Neutrophil (primary cell): ENCODE results near the gene FCRL1.

Experiments used
- H3K27ac ChIP-seq: fragments of 200-600 bp; sonication (generic); 2 replicates; pipeline ENCODE4 v1.5.1; 2016; ENCODE audit warnings: mild to moderate bottlenecking, moderate library complexity
- H3K27me3 ChIP-seq: fragments of 200-600 bp; sonication (generic); 2 replicates; pipeline ENCODE4 v1.6.0; 2016; ENCODE audit warnings: mild to moderate bottlenecking
- H3K36me3 ChIP-seq: fragments of 200-600 bp; sonication (generic); 2 replicates; pipeline ENCODE4 v1.5.1; 2017
- H3K4me1 ChIP-seq, 2 experiments: fragments of 200-600 bp in 1 of 2; sonication (generic) in 1 of 2; 1 replicate in 1 of 2; 2 replicates in 1 of 2; pipeline versions ENCODE4 v1.5.1 to v1.6.1; 2013 to 2016; ENCODE audit warnings: low read depth in 1 of 2, low read length in 1 of 2, mild to moderate bottlenecking in 1 of 2, moderate library complexity in 1 of 2; ENCODE audit not compliant: control insufficient read depth in 1 of 2, insufficient read depth in 1 of 2
- H3K4me3 ChIP-seq, 2 experiments: fragments of 200-600 bp in 1 of 2; sonication (generic) in 1 of 2; 1 replicate in 1 of 2; 2 replicates in 1 of 2; pipeline ENCODE4 v1.5.1; 2013 to 2016; ENCODE audit warnings: low read depth in 1 of 2, low read length in 1 of 2, mild to moderate bottlenecking in 1 of 2, moderate library complexity in 1 of 2
- H3K9me3 ChIP-seq: fragments of 200-600 bp; sonication (generic); 2 replicates; pipeline ENCODE4 v1.5.1; 2016
- CTCF ChIP-seq: fragments of 200-600 bp; sonication (generic); IDR thresholded peaks from 2 replicates; pipeline ENCODE4 v1.5.1; 2016; ENCODE audit warnings: antibody characterized with exemption

Gene FCRL1

GRCh38 chr1:157799996-157800395, 19.9 kb downstream of the FCRL1 start:
- no peak for TF ChIP-seq CTCF
- no peak overlapping the region for H3K4me3 ChIP-seq
- H3K9me3 ChIP-seq: no peaks in the 10 kb centered on the region
- H3K36me3 ChIP-seq: peaks cover 68% of the 10 kb centered on the region
- no peaks in the 10 kb centered on the region for H3K4me1 ChIP-seq
- H3K27ac ChIP-seq: no peak overlapping the region
- no peaks in the 10 kb centered on the region for H3K27me3 ChIP-seq

GRCh38 chr1:157798211-157798610, 21.7 kb downstream of the FCRL1 start:
- H3K4me3 ChIP-seq: no peak overlapping the region
- no peaks in the 10 kb centered on the region for H3K27me3 ChIP-seq
- H3K4me1 ChIP-seq: no peaks in the 10 kb centered on the region
- no peak overlapping the region for H3K27ac ChIP-seq
- peaks cover 63% of the 10 kb centered on the region for H3K36me3 ChIP-seq
- peaks cover 6% of the 10 kb centered on the region for H3K9me3 ChIP-seq
- TF ChIP-seq CTCF: no peak

GRCh38 chr1:157785248-157785647, 34.7 kb downstream of the FCRL1 start:
- H3K27ac ChIP-seq: no peak overlapping the region
- H3K9me3 ChIP-seq: no peaks in the 10 kb centered on the region
- peaks cover 0 to 3% of the 10 kb centered on the region in 2 experiments for H3K4me1 ChIP-seq
- H3K4me3 ChIP-seq: no peak overlapping the region
- no peak for TF ChIP-seq CTCF
- H3K27me3 ChIP-seq: no peaks in the 10 kb centered on the region
- no peaks in the 10 kb centered on the region for H3K36me3 ChIP-seq

- Histone ChIP-seq H3K27me3 (no peaks in the 10 kb centered on the region), H3K36me3 (no peaks in the 10 kb centered on the region), H3K9me3 (no peaks in the 10 kb centered on the region), H3K27ac (no peak overlapping the region), H3K4me1 (peaks cover 0 to 3% of the 10 kb centered on the region in 2 experiments), H3K4me3 (no peak overlapping the region)
- TF ChIP-seq CTCF: no peak
Measured at GRCh38 chr1:157784801-157785200, 35.1 kb downstream of the FCRL1 start.

GRCh38 chr1:157782931-157783330, 37.0 kb downstream of the FCRL1 start:
- Histone ChIP-seq H3K4me1 (peaks cover 0 to 3% of the 10 kb centered on the region in 2 experiments), H3K4me3 (no peak overlapping the region), H3K9me3 (no peaks in the 10 kb centered on the region), H3K27ac (no peak overlapping the region), H3K36me3 (no peaks in the 10 kb centered on the region), H3K27me3 (no peaks in the 10 kb centered on the region)
- no peak for TF ChIP-seq CTCF

- Histone ChIP-seq H3K36me3 (no peaks in the 10 kb centered on the region), H3K9me3 (no peaks in the 10 kb centered on the region), H3K27me3 (no peaks in the 10 kb centered on the region), H3K27ac (no peak overlapping the region), H3K4me1 (peaks cover 0 to 3% of the 10 kb centered on the region in 2 experiments), H3K4me3 (no peak overlapping the region)
- TF ChIP-seq CTCF: no peak
Measured at GRCh38 chr1:157781048-157781447, 38.9 kb downstream of the FCRL1 start.
